ENCODE measurements around the gene ARHGEF3.

Gene ARHGEF3

DNA sequence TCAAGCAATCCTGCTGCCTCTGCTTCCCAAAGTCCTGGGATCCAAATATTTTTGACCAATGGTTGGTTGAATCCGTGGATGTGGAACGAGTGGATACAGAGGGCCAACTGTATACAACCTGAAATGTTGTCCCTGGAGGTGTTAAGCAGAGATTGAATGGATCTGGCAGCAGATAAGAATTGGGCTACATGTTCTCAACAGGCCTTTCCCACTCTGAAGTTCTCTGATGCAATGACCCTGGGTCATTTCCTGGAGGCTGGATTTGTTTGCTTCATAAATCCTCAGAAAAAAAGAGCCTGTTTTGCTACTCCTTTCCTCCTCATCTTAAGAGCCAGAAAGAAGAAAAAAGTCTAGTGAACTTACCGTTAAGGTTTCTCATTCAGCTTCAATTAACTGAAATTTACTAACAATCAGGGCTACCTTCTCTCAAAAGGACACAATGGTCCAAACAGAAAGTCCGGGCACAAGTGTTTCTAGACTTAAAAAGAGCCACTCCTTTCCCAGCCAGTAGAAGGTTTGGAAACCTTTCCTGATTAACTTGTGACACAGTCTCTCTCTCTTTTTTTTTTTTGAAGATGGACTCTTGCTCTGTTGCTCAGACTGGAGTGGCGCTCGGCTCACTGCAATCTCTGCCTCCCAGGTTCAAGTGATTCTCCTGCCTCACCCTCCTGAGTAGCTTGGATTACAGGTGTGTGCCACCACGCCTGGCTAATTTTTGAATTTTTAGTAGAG lies 6.5 kb downstream of the ARHGEF3 start:
- no peak for DNase-seq

DNA sequence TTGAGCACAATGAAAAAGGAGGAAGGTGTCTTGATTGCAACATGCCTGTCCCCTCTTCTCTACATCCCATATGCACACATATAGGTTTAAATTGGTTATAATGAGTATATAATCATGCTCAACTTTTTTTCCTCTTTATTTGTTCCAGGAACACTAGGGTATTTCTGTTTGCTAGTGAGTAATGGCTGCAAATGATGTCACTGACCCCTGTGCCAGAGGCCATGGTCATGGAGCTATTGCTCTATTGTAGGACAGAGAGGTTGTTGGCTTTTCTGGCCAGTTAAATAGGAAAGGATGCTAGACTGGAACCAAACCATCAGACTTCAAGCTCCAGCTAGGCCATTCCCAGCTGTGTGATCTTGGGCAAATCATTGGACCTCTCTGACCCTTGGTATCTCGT lies 9.6 kb downstream of the ARHGEF3 start:
- DNase-seq: no peak

DNA sequence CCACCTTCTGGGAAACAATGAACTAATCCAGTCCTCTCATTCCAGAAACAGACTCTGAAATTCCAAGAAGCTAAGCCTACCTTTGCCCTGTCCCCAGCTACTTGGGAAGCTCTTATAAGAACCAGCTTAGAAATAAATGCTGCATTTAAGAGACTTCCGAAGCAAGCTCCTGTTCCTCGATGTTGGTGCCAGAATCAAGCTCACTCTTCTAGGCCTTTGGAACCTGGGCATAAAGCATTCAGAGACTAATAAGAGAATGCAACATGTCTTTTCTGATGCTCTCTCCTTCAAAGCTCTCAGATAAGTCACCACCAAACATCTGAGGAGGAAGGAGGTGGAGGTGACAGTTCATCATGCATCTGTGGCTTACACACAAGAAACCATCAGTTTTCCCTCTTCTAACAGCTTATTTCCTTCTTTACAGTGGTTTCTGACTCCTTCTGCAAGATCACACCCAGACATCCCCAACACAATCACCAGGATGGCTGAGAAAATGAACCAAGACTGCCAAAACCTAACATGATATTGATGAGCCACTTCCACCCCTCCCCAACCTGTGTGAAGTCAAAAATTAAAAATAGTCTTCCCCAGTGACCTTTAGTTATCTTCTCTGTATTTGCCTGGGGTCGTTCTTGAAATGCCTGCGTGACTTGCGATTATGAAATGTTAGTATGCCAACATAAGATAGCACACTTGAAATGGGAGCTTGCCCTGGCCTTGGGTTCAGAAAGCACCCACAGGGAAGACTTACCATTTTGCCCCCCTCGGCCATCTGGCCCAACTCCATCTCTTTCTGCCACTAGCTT lies 11.5 kb downstream of the ARHGEF3 start:
- DNase-seq: peak; percentile 62

DNA sequence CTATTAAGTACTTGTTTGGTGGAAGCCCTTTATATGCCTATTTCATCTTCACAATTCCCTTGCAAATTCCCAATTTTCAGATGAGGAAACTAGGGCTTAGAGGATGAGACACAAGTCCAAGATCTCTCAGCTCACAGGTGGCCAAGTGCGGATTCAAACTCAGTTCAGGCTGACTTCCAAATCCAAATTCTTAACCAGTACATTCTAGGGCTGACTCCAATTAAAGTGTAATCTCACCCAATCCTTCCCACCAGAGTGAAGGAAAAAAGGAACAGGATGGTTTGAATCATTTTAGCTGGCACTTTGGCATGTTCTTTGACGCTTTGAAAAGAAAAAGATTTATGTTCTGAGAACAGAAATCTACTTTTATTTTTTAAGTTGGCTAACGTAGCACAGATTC lies 12.7 kb downstream of the ARHGEF3 start:
- DNase-seq: no peak

DNA sequence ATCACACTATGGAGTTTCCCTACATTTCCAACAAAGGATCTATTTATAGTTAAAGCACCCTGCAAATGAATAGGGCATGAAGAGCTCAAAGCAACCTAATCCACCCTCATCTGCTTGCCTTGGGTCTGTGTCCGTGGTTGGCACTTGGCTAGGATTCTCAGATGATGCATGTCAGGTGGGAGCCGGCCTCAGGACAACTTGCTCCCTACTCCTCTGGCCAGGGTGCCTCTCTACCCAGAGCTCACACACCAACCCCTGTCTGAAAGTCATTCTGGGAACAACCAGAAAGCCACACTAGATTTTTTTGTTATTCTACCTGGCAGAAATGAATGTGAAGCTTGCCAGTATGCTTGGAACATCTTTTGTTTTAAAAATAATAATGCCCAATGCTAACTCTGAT lies 13.2 kb downstream of the ARHGEF3 start:
- DNase-seq: peak; percentile 68

DNA sequence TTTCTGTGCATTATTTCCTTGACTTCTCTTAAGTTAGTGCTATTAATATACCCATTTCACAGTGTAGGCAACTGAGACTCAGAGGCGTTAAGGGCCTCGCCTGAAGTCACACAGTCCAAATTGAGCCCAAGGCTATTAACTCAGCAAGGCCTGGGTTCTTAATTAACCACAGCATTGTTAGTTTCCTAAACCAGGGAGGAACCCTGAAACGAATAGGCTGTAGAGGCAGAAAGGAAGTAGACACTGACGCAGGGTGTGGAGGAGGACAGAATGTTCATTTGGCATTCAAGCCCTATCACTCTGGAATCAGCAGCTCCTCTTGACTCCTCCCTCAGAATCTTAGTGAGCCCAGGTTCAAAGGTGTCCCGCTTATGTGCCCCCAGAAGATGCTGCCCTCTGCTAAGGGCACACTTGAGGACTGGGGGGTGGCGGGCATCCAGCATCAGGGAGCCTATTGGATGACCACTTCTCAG lies 13.9 kb downstream of the ARHGEF3 start:
- peak; percentile 32 for DNase-seq

DNA sequence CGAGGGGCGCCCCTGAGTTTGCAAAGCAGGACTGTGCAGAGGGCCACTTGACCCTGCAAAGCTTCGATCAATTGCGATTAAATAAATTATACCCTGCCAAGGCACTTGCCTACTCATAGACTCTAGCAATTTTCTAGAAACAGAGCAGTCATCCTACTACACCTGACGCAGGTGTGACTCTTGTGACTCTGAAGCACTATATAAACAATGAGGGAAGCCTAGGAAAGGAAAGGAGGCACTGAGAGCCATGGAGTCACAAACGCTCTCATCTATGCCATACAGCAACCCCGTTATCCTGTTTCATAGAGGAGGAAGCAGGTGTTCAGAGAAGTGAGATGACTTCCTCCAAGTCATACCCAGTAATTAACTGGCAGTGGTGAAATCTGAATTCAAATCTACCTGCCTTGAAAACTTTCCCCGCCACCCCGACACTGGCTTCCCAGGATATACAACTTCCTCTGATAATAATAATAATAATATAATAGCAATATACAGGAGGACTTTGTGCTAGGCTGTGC lies 14.4 kb downstream of the ARHGEF3 start:
- no peak for DNase-seq

DNA sequence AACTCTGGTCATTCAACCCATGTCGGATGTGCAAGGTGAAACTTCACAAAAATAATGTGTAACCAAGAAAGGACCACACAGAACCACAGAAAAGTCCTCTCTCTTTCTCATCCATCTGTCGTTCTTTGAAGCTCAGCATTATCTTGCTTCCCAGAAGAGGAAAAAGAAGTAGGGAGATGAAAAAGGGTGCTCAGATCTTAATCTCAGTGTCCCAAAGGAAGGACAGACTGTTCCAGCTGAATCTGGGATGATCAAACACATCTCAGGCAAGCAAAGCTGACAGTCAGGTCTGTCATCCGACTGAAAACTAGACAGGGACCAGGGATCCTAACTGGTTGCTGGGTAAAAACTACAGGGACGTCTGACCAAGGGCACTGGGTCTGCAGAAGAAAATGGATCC lies 16.2 kb downstream of the ARHGEF3 start:
- DNase-seq: no peak

DNA sequence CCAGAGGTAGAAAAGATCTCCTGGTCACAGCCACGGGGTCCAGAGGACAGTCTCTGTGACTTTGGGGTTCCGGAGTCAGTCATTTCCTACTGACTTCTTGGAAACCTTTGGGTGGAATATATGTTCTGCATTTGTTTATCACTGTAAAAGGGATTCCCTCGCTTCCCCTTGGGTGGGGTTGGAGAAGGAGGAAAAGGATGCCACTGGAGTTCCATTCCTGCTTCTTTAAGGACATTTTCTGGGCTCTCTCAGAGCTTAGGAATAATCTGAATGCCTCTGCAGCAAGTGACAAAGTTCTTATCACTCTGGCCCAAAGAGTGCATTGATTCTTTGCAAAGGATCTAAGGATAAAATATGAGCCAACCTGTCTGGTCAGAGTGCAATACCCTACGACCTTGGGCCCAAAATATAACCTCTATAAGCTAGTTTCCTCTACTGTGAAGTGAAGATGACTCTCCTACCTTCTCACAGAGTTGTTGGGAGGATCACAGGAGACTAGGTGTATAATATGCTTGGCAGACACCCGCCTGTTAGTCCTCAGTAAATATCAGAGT lies 17.2 kb downstream of the ARHGEF3 start:
- no peak for DNase-seq

DNA sequence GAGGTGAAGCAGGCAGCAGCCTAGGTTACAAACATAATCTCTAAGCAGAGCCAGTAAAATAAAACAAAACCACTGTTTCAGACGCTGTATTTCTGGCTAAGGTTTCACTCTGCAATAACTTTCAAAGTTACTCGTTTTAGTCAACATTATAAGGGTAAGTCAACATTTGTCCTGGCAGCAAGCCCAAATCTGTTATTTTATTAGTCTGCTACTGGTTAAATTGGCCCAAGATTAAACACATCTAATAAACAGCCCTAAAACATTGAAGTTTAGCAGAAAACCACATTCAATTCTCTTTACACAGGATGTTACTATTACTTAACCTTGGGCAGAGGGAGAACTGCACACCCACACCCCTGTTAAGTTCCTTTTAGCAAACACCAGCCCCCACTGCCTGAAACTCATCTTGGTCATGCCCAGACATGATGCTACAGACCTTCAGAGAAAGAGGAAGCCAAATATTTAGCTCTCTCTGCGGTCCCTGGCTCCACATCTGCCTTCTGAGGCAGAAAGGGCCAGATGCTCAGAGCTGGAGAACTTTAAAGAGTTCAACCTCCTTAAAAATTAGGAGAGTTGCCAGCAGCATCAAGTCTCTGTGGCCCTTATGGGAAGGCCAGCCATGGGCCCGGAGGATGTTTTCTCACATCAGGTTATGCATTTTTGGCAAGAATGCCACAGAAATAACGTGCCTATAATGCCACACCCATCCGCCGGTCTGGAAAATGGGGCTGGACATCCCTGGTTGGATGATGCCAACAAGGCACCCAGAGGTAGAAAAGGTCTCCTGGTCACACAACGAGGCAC lies 17.9 kb downstream of the ARHGEF3 start:
- DNase-seq: peak; percentile 82

DNA sequence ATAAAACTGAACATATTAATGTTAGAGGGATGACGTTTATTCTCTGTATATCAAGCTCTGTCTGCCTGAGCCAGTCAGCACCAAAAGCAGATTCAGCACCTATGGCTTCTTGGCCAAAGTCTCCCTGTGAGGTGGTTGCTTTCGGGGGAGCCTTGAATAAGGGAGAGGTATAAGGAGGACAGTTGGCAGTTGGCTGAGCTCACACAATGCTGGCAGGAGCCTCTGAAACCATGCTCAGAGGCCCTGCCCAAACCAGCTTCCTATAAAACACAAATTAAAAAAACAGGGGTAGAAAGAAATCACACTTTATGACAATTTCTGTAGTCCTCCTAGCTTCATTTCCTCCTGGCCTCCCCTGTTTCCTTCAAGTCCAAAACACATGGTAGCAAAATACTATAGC lies 18.8 kb downstream of the ARHGEF3 start:
- no peak for DNase-seq

DNA sequence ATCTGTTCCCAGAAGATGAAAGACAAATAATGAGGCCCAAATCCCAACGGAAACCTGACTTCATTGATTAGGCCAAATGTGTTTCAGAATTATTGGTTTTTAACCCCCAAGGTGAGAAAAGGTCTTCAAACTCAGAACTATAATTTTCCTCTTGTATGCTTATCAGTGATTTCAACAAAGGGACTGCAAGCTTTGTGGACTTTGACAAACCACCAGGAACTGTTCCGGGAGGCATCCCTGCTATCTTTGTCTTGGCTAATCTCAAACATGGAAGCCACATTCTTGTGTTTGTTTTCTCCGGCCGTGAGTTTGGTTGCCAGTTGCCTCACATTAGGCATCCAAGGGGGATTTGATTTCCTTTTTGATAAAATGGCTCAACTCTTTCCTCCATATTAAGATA lies 19.5 kb downstream of the ARHGEF3 start:
- DNase-seq: no peak

DNA sequence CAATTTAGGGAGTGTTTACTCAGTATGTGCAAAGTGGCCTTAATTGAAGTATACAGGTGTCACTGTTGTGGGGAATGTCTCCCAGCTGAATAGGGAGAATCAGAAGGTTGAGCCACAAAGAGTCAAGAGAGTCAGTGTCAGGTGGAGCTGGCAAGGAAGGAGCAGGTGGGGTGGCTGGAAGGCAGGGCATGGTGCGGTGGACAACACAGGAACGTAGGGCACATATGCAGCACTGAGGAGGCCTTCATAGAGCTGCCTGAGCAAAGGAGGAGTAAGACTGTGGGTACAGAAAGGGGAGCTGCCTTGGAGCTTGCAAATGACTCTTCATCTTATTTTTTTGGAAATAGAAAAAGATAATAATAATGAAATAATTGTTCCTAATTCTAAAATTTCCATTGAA lies 20.0 kb downstream of the ARHGEF3 start:
- no peak for DNase-seq

DNA sequence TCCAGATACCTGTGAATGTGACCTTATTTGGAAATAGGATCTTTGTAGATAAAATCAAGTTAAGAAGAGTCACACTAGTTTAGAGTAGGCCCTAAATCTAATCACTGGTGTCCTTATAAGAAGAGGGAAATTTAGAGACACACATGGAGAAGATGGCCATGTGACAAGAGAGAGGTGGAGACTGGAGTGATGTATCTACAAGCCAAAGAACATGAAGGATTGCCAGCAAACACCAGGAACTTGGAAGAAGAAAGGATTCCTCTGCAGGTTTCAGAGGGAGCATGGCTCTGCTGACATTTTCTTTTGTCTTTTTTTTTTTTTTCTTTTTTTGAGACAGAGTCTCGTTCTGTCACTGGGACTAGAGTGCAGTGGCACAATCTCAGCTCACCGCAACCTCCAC lies 20.8 kb downstream of the ARHGEF3 start:
- DNase-seq: no peak

DNA sequence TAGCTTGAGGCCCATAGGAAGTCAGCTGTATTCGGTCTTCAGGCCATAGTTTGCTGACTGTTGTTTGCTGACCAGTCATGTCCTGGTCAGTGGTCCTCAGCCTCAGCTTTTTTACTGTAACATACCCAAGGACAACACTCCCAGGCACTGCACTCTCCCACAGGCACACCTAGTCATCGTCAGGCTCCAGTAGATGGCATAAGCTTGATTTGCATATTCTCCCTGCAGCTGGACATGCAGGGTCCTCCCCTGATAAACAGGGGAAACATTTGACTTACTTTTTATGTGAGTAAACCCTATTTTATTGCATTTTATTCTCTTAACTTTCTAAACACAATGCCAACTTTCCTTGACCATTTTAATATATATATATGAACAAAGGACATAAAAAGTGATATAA lies 22.9 kb downstream of the ARHGEF3 start:
- DNase-seq: no peak

DNA sequence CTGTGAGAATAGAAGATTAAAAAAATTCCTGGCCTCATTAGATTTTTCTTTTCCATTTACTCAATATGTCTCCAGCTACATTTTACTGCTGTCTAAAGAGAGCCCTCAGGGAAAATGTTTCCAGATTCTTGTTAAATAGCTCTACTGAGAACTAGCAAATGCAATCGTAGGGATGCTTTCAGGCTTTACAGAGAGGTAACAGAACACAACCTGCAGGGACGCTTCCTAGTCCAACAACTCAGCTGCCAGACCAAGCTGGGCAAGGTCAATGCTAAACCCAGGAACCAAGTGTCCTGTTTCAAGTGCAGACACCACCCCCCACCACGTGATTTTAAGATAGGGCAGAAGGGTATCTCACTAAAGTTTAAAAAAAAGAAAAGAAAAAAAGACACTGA lies 25.2 kb downstream of the ARHGEF3 start:
- no peak for DNase-seq

DNA sequence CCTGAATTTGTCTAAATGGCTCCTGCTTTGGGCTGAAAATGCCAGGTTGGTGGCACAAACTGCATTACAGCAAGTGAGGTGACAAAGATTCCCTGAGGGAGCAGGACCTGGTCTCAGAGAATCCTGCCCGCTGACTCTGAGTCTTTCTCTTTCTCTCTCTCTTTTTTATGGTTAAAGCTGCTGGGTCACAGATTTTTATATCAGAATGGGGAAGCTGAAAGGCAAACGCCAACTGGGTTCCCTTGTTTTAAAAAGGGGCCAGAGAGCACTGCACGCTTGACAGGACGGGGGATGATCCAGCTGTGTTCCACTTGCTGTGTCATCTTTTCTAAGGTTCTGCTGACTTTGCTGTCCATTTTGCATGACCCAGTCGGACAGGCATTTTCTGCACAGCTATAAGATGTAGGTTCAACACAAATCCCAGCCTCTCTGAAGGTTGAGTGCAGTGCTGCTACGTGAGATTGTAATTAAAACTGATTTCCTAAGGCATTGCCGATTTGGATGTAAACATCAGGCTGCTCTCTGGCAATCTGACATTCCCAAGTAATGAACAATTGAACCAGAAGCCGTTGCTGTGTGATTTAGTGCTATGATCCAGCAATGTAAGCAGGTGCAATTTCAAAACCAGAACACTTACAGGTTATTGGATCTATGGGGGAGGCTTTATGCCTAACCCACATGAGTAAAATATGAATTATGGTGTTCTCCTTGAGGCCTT lies 25.8 kb downstream of the ARHGEF3 start:
- DNase-seq: no peak

DNA sequence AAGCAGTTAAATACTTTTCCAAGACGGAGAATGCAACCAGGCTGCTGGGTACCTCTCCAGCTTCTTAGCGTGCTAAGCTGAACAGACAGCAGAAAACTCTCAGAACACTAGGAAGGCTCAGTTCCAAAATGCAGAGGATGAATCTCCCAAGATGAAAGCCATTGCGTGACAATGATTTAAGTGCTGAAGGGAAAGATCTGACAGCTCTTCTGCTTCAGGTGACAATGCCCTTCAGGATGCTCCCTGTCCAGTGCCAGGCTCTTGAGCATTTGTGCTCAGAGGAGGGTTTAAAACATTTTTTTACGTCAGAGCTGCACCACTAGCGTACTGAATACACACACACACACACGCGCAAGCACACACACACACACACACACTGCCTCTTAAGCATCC lies 26.3 kb downstream of the ARHGEF3 start:
- no peak for DNase-seq

DNA sequence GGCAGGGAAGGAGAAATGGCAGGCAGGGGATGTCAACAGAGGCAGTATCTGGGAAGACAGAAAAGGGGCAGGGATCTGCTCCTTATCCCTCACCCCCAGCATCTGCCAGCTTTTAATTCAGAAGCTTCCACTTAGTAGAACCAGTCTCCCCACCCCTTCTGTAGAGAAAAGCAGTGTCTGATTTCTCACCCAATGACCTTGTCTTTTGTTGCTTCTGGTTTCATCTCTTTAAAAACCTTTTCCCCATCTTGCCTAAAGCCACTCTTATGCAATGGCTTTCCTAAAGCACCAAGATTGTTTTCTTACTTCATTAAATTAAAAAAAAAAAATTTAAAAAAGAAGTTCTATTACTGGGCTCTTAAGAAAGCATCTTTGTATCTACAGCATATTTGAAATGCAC lies 27.8 kb downstream of the ARHGEF3 start:
- DNase-seq: no peak

DNA sequence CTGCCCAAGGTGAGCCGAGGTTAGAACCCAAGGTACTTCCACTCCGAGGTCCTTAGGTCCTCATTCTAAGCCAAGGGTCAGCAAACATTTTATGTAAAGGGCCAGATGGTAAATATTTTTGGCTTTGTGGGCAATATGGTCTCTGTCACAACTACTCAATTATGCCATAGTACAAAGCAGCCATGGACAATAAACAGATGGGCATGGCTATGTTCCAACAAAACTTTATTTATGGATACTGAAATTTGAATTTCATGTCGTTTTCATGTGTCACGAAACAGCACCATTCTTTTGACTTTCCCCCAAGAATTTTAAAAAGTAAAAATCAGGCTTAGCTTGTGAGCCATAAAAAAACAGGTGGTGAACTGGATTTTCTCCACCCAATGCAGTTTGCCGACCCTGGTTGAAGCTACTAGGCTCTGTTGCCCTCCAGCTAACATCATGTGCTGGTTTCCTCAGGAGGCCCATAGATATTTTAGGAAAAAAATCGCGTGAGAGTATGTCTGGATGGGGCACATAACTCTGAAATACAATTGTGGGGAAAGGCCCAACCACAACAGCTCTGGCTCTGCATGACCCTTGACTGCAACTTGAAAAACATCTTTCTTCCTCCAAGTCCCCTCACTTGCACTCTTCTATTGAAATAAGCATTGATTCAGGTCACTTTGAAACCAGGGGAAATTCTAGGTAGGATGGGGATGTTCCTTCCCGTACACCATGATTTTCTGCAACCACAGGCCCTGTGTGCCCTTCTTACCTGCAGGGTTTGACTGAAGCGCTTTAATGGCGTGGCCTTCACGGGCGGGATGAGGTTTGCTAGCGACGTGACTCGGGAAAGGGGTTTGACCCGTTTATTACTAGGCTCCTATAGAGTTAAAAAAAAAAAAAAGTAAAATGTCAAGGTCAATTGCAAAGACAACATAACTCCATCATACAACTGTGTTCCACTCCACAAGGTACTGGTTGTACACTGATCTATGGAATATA lies 28.5 kb downstream of the ARHGEF3 start:
- no peak for DNase-seq

DNA sequence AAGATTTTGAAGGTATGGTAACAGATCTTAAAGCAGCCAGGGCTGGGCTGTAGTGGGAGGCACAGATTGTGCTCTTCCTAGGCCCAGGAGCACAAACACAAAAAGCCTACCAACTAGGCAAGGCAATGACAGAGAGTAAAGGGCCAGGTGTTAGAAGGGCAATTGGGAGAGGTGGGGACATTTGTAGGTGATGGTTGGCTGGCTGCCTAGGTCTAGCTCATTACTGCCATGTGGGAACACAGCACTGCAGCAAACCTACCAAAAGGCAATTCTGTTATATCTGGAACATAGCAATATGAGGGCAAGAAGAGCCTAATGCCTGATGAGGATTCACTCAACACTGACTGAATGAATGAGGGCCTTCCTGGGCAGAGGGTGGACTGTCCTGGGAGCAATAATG lies 30.4 kb downstream of the ARHGEF3 start:
- DNase-seq: no peak

All from activated CD4-positive, alpha-beta T cell treated with anti-CD3 and anti-CD28 coated beads, Interleukin-2, Interleukin-6, amounts not matched to agents 100 ng/mL and 50 ng/mL, durations not matched to agents 16 hours and 8 hours (primary cell).